Measurements from ENCODE around the gene DEPDC5.
A peak's percentile ranks its signal among the peaks of the same experiment; 100 is the strongest.

Gene DEPDC5

GRCh38 chr22:31929167-31929930, 175.5 kb downstream of the DEPDC5 start:
- no peak for DNase-seq

GRCh38 chr22:31932863-31933262, 179.0 kb downstream of the DEPDC5 start:
- DNase-seq, result no peak

GRCh38 chr22:31933406-31933805, 179.6 kb downstream of the DEPDC5 start:
- no peak for DNase-seq

- no peak for DNase-seq
These were observed 180.1 kb downstream of the DEPDC5 start for GRCh38 chr22:31933816-31934482.

- no peak for DNase-seq
These were observed 182.3 kb downstream of the DEPDC5 start for GRCh38 chr22:31935961-31936635.

- no peak for DNase-seq
These were observed 183.5 kb downstream of the DEPDC5 start for GRCh38 chr22:31937341-31937740.

- no peak for DNase-seq
These were observed 184.5 kb downstream of the DEPDC5 start for GRCh38 chr22:31938296-31938695.

GRCh38 chr22:31940506-31940905, 186.7 kb downstream of the DEPDC5 start:
- DNase-seq, result no peak

- no peak for DNase-seq
These were observed 188.3 kb downstream of the DEPDC5 start for GRCh38 chr22:31942091-31942490.

- no peak for DNase-seq
These were observed 189.6 kb downstream of the DEPDC5 start for GRCh38 chr22:31943206-31943977.

- peak; percentile 74 for DNase-seq
These were observed 190.3 kb downstream of the DEPDC5 start, which contains the start of gene YWHAH for GRCh38 chr22:31943978-31944699. TSS of gene YWHAH (plus strand) at chr22:31944535. CDS start at chr22:31944734, 199 bp downstream.

GRCh38 chr22:31944700-31945442, 191.1 kb downstream of the DEPDC5 start:
- DNase-seq, result no peak

GRCh38 chr22:31945443-31945855, 191.6 kb downstream of the DEPDC5 start:
- DNase-seq, result peak; percentile 1

- DNase-seq, result no peak
These were observed 192.3 kb downstream of the DEPDC5 start for GRCh38 chr22:31945971-31946680.

GRCh38 chr22:31947296-31947695, 193.5 kb downstream of the DEPDC5 start:
- DNase-seq, result peak; percentile 2

- no peak for DNase-seq
These were observed 194.2 kb downstream of the DEPDC5 start for GRCh38 chr22:31948002-31948401.

- no peak for DNase-seq
These were observed 196.4 kb downstream of the DEPDC5 start for GRCh38 chr22:31950226-31950625.

- DNase-seq, result no peak
These were observed 197.6 kb downstream of the DEPDC5 start for GRCh38 chr22:31951194-31952093.

- DNase-seq, result no peak
These were observed 198.2 kb downstream of the DEPDC5 start for GRCh38 chr22:31952094-31952401.

- no peak for DNase-seq
These were observed 198.7 kb downstream of the DEPDC5 start for GRCh38 chr22:31952472-31952871.

Measured in NCI-H748 treated with DMSO at 0.1 percent for 48 hours (cell line).